ENCODE data around the gene CLEC11A. TPM values are rescaled to one million over a fixed set of nuclear protein-coding genes. Genes with fewer than 3 reads are reported as not detected.
A peak's percentile ranks its signal among the peaks of the same experiment; 100 is the strongest.

Gene CLEC11A
- total and polyA plus RNA-seq, 9 of the 15 experiments (the other 6 are each of a cell fraction or from before 2014, with no cell fraction given): 0.39 to 43.9 (median 3.4) TPM

DNA sequence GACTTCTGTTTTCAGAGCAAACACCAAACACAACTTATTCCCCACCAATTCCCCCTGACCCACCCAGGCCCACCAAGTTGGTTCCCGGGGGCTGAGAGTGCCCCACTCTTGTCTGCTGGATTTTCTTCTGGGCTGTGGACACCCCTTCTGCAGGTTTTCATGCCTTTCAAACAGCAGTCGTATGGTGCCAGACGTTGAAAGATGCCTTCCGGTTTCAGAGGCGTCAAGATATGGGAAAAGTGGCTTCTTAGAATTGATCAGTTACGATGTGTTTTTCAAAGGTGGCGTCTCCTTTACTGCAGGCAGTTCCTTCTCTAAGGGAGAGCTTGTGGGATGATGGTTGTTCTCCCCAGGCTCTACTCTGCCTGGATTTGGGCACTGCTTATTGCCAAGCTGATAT lies 12.7 kb downstream of the CLEC11A start:
- ChIA-PET POLR2A (interaction anchor here (0.6 to 1.3 kb wide), 3 partner anchors 10 to 66 kb away, joined by 3 read pairs; no protein-coding TSS in a partner anchor), CTCF (ENCODE audit: low intra/inter-chr PET ratio) (no interaction called here)
- in situ Hi-C loops (cut with MboI): no loop called here
- no peaks in the 10 kb centered on the region for H4K20me1 ChIP-seq (replicated peaks; ENCODE audit: control insufficient read depth, insufficient read depth, low read length)
- intact Hi-C loops (cut with micrococcal nuclease): no loop called here
- peak overlapping the region; percentile 95 for H2AFZ ChIP-seq (ENCODE audit: low read depth, low read length)
- BruUV-seq (replicated peaks): no TSS peak
- WGBS (ENCODE audit: insufficient coverage, low coverage, missing lambda C conversion rate): 13% methylated on average over 7 of the region's 7 CpGs
- no peaks in the 10 kb centered on the region for H3K36me3 ChIP-seq (ENCODE audit: control insufficient read depth, insufficient read depth, low read length)
- H3K4me3 ChIP-seq: no peak overlapping the region
- no peaks in the 10 kb centered on the region for H3K9me3 ChIP-seq (replicated peaks; ENCODE audit: control insufficient read depth, insufficient read depth, low read depth, low read length)
- FAIRE-seq (peak; percentile 6), DNase-seq (ENCODE audit: extremely low read depth in 1 of 4, low spot score in 3 of 4) (peak in 1 of 4 experiments; percentile 23), ATAC-seq (no peak; the same call in 2 of the 3 replicates)
- H3K79me2 ChIP-seq (ENCODE audit: control insufficient read depth, insufficient read depth, low read length): no peaks in the 10 kb centered on the region
- H3K27me3 ChIP-seq (ENCODE audit: control insufficient read depth in 2 of 2, insufficient read depth in 2 of 2, low read length in 2 of 2): no peaks in the 10 kb centered on the region
- peak overlapping the region; percentile 45 for H3K4me2 ChIP-seq (ENCODE audit: insufficient read depth, low read length)
- H3K27ac ChIP-seq (ENCODE audit: extremely low read depth, low read depth, low read length): peak overlapping the region; percentile 53
- H3K9ac ChIP-seq (ENCODE audit: insufficient read depth in 1 of 2, low read depth in 2 of 2, low read length in 2 of 2): peak overlapping the region; percentile 57 to 75; a peak in 3 of 4 replicates
- H3K9me1 ChIP-seq (ENCODE audit: control insufficient read depth, insufficient read depth, low read length): no peaks in the 10 kb centered on the region
- H3K4me1 ChIP-seq (replicated peaks in 1 of 2; ENCODE audit: control insufficient read depth in 2 of 2, insufficient read depth in 2 of 2, low read length in 2 of 2): peaks cover 25 to 39% of the 10 kb centered on the region in 2 experiments
- TF ChIP-seq HDAC2 (IDR thresholded peaks at IDR 0.05) (0 out of 2 replicates have a peak, but pooled peaks have one; percentile 15), ZNF778 (CRISPR knock-in tag; IDR thresholded peaks at IDR 0.05) (no peak), STAT5A (IDR thresholded peaks at IDR 0.05; ENCODE audit: borderline replicate concordance, low read length) (0 out of 2 replicates have a peak, but pooled peaks have one; percentile 14), ZNF766 (CRISPR knock-in tag; conservative IDR thresholded peaks at IDR 0.05) (0 out of 2 replicates have a peak, but pooled peaks have one; percentile 34), ETV1 (tag; conservative IDR thresholded peaks at IDR 0.05; ENCODE audit: low read depth) (peak; percentile 59; the same call in 1 of the 2 replicates), CAMTA2 (CRISPR knock-in tag; conservative IDR thresholded peaks at IDR 0.05) (no peak), ZBTB26 (CRISPR knock-in tag; IDR thresholded peaks at IDR 0.05) (no peak), SMAD4 (CRISPR knock-in tag; conservative IDR thresholded peaks at IDR 0.05) (0 out of 2 replicates have a peak, but pooled peaks have one; percentile 45), POLR2H (tag; IDR thresholded peaks at IDR 0.05; ENCODE audit: low read depth) (0 out of 2 replicates have a peak, but pooled peaks have one; percentile 29), POLR2B (IDR thresholded peaks at IDR 0.05; ENCODE audit: low read depth, partially characterized antibody) (no peak), MYC (IDR thresholded peaks at IDR 0.05; ENCODE audit: low read depth, low read length) (0 out of 2 replicates have a peak, but pooled peaks have one; percentile 17), MYC (CRISPR knock-in tag; IDR thresholded peaks at IDR 0.05; ENCODE audit: borderline replicate concordance, low read depth) (no peak)
- TF ChIP-seq, protein P1, sequence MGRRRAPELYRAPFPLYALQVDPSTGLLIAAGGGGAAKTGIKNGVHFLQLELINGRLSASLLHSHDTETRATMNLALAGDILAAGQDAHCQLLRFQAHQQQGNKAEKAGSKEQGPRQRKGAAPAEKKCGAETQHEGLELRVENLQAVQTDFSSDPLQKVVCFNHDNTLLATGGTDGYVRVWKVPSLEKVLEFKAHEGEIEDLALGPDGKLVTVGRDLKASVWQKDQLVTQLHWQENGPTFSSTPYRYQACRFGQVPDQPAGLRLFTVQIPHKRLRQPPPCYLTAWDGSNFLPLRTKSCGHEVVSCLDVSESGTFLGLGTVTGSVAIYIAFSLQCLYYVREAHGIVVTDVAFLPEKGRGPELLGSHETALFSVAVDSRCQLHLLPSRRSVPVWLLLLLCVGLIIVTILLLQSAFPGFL (CRISPR knock-in tag; IDR thresholded peaks at IDR 0.05): peak; percentile 23; the same call in 1 of the 2 replicates
